ENCODE data around the gene DGCR2.

DGCR2 gene

DNA sequence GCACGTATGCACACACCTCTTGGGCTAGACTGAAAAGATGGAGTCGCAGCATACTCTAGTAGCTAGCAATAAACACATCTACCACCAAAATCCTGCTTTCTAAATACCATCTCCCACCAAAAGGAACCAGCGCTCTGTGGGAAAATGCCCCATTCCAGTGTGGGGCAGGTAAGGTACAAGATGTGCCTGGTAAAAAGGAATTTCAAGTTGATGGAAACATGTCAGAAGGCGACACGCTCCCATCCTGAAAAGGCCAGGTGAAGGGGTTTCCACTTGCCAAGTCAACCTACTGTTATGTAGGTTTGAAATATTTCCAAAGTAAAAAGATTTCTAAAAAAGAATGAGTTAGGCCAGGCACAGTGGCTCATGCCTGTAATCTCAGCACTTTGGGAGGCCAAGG, 8.8 kb downstream of the DGCR2 start:
- Histone ChIP-seq H3K9me3 (replicated peaks; ENCODE audit: insufficient read depth, low read length) (no peaks in the 10 kb centered on the region), H3K27me3 (replicated peaks; ENCODE audit: insufficient read depth, low read length) (no peaks in the 10 kb centered on the region), H3K79me2 (ENCODE audit: low read length) (peaks cover 97% of the 10 kb centered on the region), H3K9me2 (replicated peaks; ENCODE audit: insufficient read depth, low read length) (no peaks in the 10 kb centered on the region), H3K4me1 (ENCODE audit: low read length) (peaks cover 30% of the 10 kb centered on the region), H2AFZ (ENCODE audit: low read length) (no peak overlapping the region), H3K4me2 (ENCODE audit: low read depth, low read length) (no peak overlapping the region), H3K27ac (ENCODE audit: low read length) (no peak overlapping the region), H3K4me3 (ENCODE audit: low read length) (no peak overlapping the region), H3F3A (ENCODE audit: insufficient read depth, low read length) (peaks cover 18% of the 10 kb centered on the region), H4K20me1 (ENCODE audit: insufficient read depth, low read length) (peaks cover 76% of the 10 kb centered on the region), H3K36me3 (replicated peaks; ENCODE audit: insufficient read depth, low read length) (no peaks in the 10 kb centered on the region), H3K9ac (ENCODE audit: low read length) (no peak overlapping the region)
- no peak for DNase-seq
- TF ChIP-seq CTCF (IDR thresholded peaks at IDR 0.05; ENCODE audit: low read length), result no peak
- TF ChIP-seq EZH2phosphoT487 (IDR thresholded peaks at IDR 0.05; ENCODE audit: low read length), result no peak
- TF ChIP-seq EZH2 (optimal IDR thresholded peaks at IDR 0.05; ENCODE audit: low read depth, low read length), result no peak

DNA sequence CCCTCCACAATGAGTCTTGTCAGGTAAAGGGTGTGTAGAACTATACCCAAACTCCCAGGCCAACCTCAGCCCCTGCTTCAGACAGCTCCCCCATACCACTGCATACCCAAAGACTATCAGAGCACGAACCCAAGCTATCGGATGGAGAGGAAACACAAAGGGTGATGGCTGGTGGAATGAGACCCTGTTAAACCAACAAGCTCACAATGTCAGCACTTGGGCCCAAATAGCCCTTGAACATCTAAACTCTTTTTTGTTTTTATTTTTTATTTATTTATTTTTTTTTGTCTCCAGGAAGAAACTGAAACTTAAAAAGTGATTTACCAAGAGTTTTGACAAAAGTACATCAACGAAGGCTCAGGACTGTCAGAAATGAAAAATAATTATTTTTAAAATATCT, 10.6 kb downstream of the DGCR2 start:
- Histone ChIP-seq H3K4me3 (ENCODE audit: low read length) (no peak overlapping the region), H3K4me1 (ENCODE audit: low read length) (peaks cover 17% of the 10 kb centered on the region), H3K9me2 (replicated peaks; ENCODE audit: insufficient read depth, low read length) (no peaks in the 10 kb centered on the region), H3K9ac (ENCODE audit: low read length) (no peak overlapping the region), H3K27me3 (replicated peaks; ENCODE audit: insufficient read depth, low read length) (no peaks in the 10 kb centered on the region), H3K36me3 (replicated peaks; ENCODE audit: insufficient read depth, low read length) (no peaks in the 10 kb centered on the region), H4K20me1 (ENCODE audit: insufficient read depth, low read length) (peaks cover 75% of the 10 kb centered on the region), H3K4me2 (ENCODE audit: low read depth, low read length) (no peak overlapping the region), H3F3A (ENCODE audit: insufficient read depth, low read length) (peaks cover 16% of the 10 kb centered on the region), H3K79me2 (ENCODE audit: low read length) (peaks cover 97% of the 10 kb centered on the region), H3K9me3 (replicated peaks; ENCODE audit: insufficient read depth, low read length) (no peaks in the 10 kb centered on the region), H2AFZ (ENCODE audit: low read length) (no peak overlapping the region), H3K27ac (ENCODE audit: low read length) (no peak overlapping the region)
- DNase-seq, result no peak
- TF ChIP-seq CTCF (IDR thresholded peaks at IDR 0.05; ENCODE audit: low read length) (no peak), EZH2 (optimal IDR thresholded peaks at IDR 0.05; ENCODE audit: low read depth, low read length) (no peak), EZH2phosphoT487 (IDR thresholded peaks at IDR 0.05; ENCODE audit: low read length) (no peak)

GRCh38 chr22:19111140-19111539, 11.1 kb downstream of the DGCR2 start:
- H3K4me3 ChIP-seq (ENCODE audit: low read length), result no peak overlapping the region
- TF ChIP-seq EZH2 (optimal IDR thresholded peaks at IDR 0.05; ENCODE audit: low read depth, low read length) (no peak), CTCF (IDR thresholded peaks at IDR 0.05; ENCODE audit: low read length) (no peak), EZH2phosphoT487 (IDR thresholded peaks at IDR 0.05; ENCODE audit: low read length) (no peak)
- H2AFZ ChIP-seq (ENCODE audit: low read length), result no peak overlapping the region
- no peak overlapping the region for H3K4me2 ChIP-seq (ENCODE audit: low read depth, low read length)
- H3K9me3 ChIP-seq (replicated peaks; ENCODE audit: insufficient read depth, low read length), result no peaks in the 10 kb centered on the region
- peaks cover 17% of the 10 kb centered on the region for H3K4me1 ChIP-seq (ENCODE audit: low read length)
- H3K36me3 ChIP-seq (replicated peaks; ENCODE audit: insufficient read depth, low read length), result no peaks in the 10 kb centered on the region
- DNase-seq, result no peak
- no peak overlapping the region for H3K27ac ChIP-seq (ENCODE audit: low read length)
- H3F3A ChIP-seq (ENCODE audit: insufficient read depth, low read length), result peaks cover 16% of the 10 kb centered on the region
- H4K20me1 ChIP-seq (ENCODE audit: insufficient read depth, low read length), result peaks cover 75% of the 10 kb centered on the region
- H3K9me2 ChIP-seq (replicated peaks; ENCODE audit: insufficient read depth, low read length), result no peaks in the 10 kb centered on the region
- H3K27me3 ChIP-seq (replicated peaks; ENCODE audit: insufficient read depth, low read length), result no peaks in the 10 kb centered on the region
- H3K79me2 ChIP-seq (ENCODE audit: low read length), result peaks cover 97% of the 10 kb centered on the region
- H3K9ac ChIP-seq (ENCODE audit: low read length), result no peak overlapping the region
